Astrocyte of the spinal cord (primary cell): ENCODE data around the gene SPATA21.

ENCODE experiments used
- DNase-seq: peaks from one replicate; pipeline ENCODE4 v3.0.0; 2011; ENCODE audit warnings: low read depth, low spot score
- H3K4me3 ChIP-seq: 2 replicates; pipeline ENCODE4 v1.5.1; 2011; ENCODE audit warnings: low read depth, mild to moderate bottlenecking, low read length, moderate library complexity
- CTCF ChIP-seq: IDR thresholded peaks from 2 replicates; pipeline ENCODE4 v1.5.1; 2012; ENCODE audit warnings: low read depth, mild to moderate bottlenecking, low read length, inconsistent platforms
- in situ Hi-C: cut with HindIII; loops from 2 replicates; pipeline ENCODE4 v1.10.0; 2017; ENCODE audit warnings: low sequenced_read_pairs

The SPATA21 gene

GRCh38 chr1:16440470-16441281 lies 3.5 kb upstream of the SPATA21 start, which contains the start of gene NECAP2:
Gene NECAP2 (plus strand): TSS chr1:16440724. CDS start chr1:16440762, 38 bp downstream.
- peak; percentile 82 for TF ChIP-seq CTCF
- DNase-seq = peak; percentile 92
- in situ Hi-C loops = no loop called here
- peak within 1 kb of the TSS; percentile 100 for H3K4me3 ChIP-seq

- peak overlapping the region; percentile 100 for H3K4me3 ChIP-seq
- no peak for DNase-seq
- TF ChIP-seq CTCF = no peak
- in situ Hi-C loops = no loop called here
Measured at GRCh38 chr1:16440131-16440469, 2.9 kb upstream of the SPATA21 start.

- in situ Hi-C loops = no loop called here
- DNase-seq = no peak
- TF ChIP-seq CTCF = no peak
- no peak overlapping the region for H3K4me3 ChIP-seq
Measured at GRCh38 chr1:16438924-16439323, 1.7 kb upstream of the SPATA21 start.

- no peak overlapping the region for H3K4me3 ChIP-seq
- DNase-seq = no peak
- TF ChIP-seq CTCF = no peak
- in situ Hi-C loops = no loop called here
Measured at GRCh38 chr1:16438516-16438915, 1.3 kb upstream of the SPATA21 start.

GRCh38 chr1:16434501-16434900 lies 2.7 kb downstream of the SPATA21 start:
- in situ Hi-C loops = no loop called here
- H3K4me3 ChIP-seq = no peak overlapping the region
- TF ChIP-seq CTCF = no peak
- DNase-seq = no peak

GRCh38 chr1:16434007-16434406 lies 3.2 kb downstream of the SPATA21 start:
- no peak for DNase-seq
- in situ Hi-C loops = no loop called here
- no peak overlapping the region for H3K4me3 ChIP-seq
- TF ChIP-seq CTCF = no peak
